Lower leg skin (tissue), 3 donors: ENCODE measurements around the gene STK33.

Experiments
- CTCF ChIP-seq, 3 donors: fragments of 450-650 bp; IDR thresholded peaks; one replicate each; pipeline ENCODE4 v1.5.1; 2016; ENCODE audit warnings: antibody characterized with exemption in 3 of 3, mild to moderate bottlenecking in 3 of 3, moderate library complexity in 2 of 3
- POLR2A ChIP-seq, 2 donors: fragments of 450-650 bp; IDR thresholded peaks; one replicate each; pipeline ENCODE4 v1.6.1; 2016 to 2017; ENCODE audit warnings: antibody characterized with exemption in 2 of 2, mild to moderate bottlenecking in 1 of 2, moderate library complexity in 1 of 2

- TF ChIP-seq CTCF (IDR thresholded peaks at IDR 0.05), result no peak
- TF ChIP-seq POLR2A (IDR thresholded peaks at IDR 0.05), result no peak
These were observed 50.8 kb downstream of the STK33 start for GRCh38 chr11:8543278-8543677.
